ENCODE results near the gene PKN1. TPM values are rescaled to one million over a fixed set of nuclear protein-coding genes. Genes with fewer than 3 reads are reported as not detected.

PKN1 gene
- total RNA-seq, 1 donor from 2014 or later = 85.9 TPM

DNA sequence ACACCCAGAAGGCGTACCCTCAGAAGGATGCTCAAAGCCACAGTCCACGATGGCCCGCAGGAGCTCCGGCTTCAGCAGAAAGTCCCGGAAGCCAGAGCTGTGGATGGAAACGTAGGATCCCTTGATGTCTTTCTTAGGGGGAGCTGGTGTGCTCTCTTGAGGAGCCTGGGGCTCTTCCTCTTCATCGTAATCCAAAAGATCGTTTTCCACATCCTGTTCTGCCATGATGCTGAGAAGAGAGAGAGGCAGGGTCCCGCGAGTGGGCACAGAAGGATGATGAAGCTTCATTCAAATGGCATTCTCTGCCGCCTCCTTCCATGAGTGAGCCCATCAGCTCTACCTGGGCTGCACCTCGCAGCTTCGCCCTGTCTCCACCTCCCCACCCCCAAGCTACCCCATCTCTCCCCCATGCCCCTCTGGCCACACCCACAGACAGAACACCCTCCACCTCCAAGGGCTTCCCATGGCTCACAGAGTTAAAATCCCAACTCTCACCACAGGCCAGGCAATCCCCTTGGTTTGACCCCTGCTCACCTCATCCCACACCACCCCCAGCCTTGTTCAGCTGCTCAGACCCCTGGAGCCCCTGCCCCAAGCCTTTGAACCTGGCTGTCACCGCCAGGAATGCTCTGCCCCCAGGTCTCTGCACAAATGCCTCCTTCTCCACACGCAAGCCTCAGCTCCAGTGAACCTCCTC lies 20.0 kb upstream of the PKN1 start:
- Mint-ChIP-seq H3K27me3 (ENCODE audit: low read depth) (no peaks in the 10 kb centered on the region), H3K27ac (peak overlapping the region; percentile 96), H3K4me3 (peak overlapping the region; percentile 50), H3K9me3 (no peaks in the 10 kb centered on the region), H3K4me1 (peaks cover 36% of the 10 kb centered on the region), H3K36me3 (peaks cover 28% of the 10 kb centered on the region)
- TF ChIP-seq, protein P1, sequence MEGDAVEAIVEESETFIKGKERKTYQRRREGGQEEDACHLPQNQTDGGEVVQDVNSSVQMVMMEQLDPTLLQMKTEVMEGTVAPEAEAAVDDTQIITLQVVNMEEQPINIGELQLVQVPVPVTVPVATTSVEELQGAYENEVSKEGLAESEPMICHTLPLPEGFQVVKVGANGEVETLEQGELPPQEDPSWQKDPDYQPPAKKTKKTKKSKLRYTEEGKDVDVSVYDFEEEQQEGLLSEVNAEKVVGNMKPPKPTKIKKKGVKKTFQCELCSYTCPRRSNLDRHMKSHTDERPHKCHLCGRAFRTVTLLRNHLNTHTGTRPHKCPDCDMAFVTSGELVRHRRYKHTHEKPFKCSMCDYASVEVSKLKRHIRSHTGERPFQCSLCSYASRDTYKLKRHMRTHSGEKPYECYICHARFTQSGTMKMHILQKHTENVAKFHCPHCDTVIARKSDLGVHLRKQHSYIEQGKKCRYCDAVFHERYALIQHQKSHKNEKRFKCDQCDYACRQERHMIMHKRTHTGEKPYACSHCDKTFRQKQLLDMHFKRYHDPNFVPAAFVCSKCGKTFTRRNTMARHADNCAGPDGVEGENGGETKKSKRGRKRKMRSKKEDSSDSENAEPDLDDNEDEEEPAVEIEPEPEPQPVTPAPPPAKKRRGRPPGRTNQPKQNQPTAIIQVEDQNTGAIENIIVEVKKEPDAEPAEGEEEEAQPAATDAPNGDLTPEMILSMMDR (IDR thresholded peaks at IDR 0.05; ENCODE audit: unreplicated experiment) = no peak
- DNase-seq (ENCODE audit: low spot score in 2 of 2, unreplicated experiment in 2 of 2) = no peak

DNA sequence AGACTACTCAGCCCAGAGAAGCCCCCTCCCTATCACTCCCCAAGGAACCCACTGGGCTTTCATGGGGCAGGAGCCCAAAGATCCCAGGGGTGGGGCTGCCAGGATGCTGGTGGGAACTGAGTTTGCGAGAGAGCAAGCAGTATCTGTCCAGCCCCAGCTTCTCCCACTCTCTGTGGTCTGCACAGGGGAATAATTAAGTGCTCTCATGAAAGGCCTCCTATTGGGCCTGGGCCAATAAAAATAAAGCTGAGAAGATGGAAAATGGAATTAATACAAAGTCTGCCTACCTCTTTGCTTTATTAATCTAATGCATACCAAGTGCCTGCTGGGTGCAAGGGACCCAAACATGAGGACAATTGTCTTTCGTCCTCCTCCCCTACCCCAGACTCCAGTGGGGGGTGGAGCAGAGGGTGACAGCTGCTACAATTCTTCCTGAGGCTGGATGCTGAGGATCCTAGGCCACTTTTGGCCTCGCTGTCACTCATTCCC lies 19.4 kb upstream of the PKN1 start:
- Mint-ChIP-seq H3K27ac (peak overlapping the region; percentile 96), H3K36me3 (peaks cover 23% of the 10 kb centered on the region), H3K27me3 (ENCODE audit: low read depth) (no peaks in the 10 kb centered on the region), H3K4me3 (peak overlapping the region; percentile 50), H3K4me1 (peaks cover 37% of the 10 kb centered on the region), H3K9me3 (no peaks in the 10 kb centered on the region)
- TF ChIP-seq, protein P1 (IDR thresholded peaks at IDR 0.05; ENCODE audit: unreplicated experiment) = no peak
- DNase-seq (ENCODE audit: low spot score in 2 of 2, unreplicated experiment in 2 of 2) = peak in 1 of 2 experiments; percentile 65

DNA sequence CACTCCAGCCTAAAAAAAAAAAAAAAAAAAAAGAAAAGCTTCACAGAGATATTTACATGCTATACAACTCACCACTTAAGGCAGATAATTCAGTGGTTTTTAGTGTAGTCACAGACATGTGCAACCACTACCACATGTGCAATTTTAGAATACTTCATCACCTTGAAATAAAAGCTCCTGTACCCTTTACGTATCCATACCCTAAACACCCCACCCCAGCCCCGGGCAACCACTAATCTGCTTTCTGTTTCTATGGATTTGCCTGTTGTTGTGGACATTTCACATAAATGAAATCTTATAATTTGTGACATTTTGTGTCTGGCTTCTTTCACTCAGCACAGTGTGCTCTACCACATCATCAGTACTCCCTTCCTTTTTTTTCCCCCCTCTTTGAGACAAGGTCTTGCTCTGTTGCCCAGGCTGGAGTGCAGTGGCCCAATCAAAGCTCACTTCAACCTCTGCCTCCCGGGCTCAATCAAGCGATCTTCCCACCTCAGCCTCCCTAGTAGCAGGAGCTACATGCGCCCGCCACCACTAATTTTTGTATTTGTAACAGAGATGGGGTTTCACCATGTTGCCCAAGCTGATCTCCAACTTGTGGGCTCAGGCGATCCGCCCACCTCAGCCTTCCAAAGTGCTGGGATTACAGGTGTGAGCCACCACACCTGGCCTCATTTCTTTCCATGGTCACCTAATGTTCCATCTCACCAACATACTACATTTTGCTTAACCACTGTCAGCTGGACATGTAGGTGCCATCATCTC lies 18.0 kb upstream of the PKN1 start:
- H3K27me3 Mint-ChIP-seq (ENCODE audit: low read depth) = no peaks in the 10 kb centered on the region
- DNase-seq (ENCODE audit: low spot score in 2 of 2, unreplicated experiment in 2 of 2) = no peak
- H3K4me1 Mint-ChIP-seq = peaks cover 40% of the 10 kb centered on the region
- H3K36me3 Mint-ChIP-seq = peaks cover 18% of the 10 kb centered on the region
- TF ChIP-seq, protein P1 (IDR thresholded peaks at IDR 0.05; ENCODE audit: unreplicated experiment) = no peak
- no peak overlapping the region for H3K4me3 Mint-ChIP-seq
- H3K9me3 Mint-ChIP-seq = no peaks in the 10 kb centered on the region
- H3K27ac Mint-ChIP-seq = peak overlapping the region; percentile 40

DNA sequence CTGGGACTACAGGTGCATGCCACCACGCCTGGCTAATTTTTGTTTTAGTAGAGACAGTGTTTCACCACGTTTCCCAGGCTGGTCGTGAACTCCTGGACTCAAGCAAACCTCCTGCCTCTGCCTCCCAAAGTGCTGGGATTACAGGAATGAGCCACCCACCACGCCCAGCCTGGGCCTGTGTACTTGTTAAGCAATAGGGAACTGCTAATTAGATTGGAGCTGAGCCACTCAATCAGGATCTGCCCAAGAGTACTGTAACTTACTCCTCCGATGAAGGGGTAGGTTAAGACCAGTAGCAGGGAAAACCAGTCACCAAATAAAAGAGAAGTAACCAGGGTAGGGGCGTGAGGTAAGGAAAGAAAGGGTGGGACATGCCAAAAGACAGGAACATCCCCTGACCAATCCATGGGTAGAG lies 16.3 kb upstream of the PKN1 start:
- peaks cover 10% of the 10 kb centered on the region for H3K36me3 Mint-ChIP-seq
- H3K27ac Mint-ChIP-seq = peak overlapping the region; percentile 35
- H3K9me3 Mint-ChIP-seq = no peaks in the 10 kb centered on the region
- peaks cover 39% of the 10 kb centered on the region for H3K4me1 Mint-ChIP-seq
- TF ChIP-seq, protein P1 (IDR thresholded peaks at IDR 0.05; ENCODE audit: unreplicated experiment) = no peak
- DNase-seq (ENCODE audit: low spot score in 2 of 2, unreplicated experiment in 2 of 2) = no peak
- peak overlapping the region; percentile 55 for H3K4me3 Mint-ChIP-seq
- no peaks in the 10 kb centered on the region for H3K27me3 Mint-ChIP-seq (ENCODE audit: low read depth)

DNA sequence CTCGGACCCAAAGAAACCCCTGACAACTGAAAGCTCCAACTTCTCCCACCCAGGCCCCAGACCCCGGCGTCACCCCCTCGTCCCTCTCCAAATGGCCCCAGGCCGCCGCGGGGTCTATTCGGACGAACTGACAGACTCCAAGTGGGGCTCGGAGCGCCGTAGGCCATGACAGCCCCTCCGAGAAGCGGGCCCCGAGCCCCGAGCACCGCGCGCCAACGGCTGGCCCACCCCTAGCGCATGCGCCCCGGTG lies 14.3 kb upstream of the PKN1 start:
- Mint-ChIP-seq H3K9me3 (no peaks in the 10 kb centered on the region), H3K4me3 (peak overlapping the region; percentile 94), H3K27ac (peak overlapping the region; percentile 99), H3K4me1 (peaks cover 29% of the 10 kb centered on the region), H3K36me3 (peaks cover 5% of the 10 kb centered on the region), H3K27me3 (ENCODE audit: low read depth) (no peaks in the 10 kb centered on the region)
- TF ChIP-seq, protein P1 (IDR thresholded peaks at IDR 0.05; ENCODE audit: unreplicated experiment) = no peak
- DNase-seq (ENCODE audit: low spot score in 2 of 2, unreplicated experiment in 2 of 2) = peak; percentile 83 to 90

All from mesothelial cell of epicardium (in vitro differentiated cells).